Fibroblast of lung (primary cell): ENCODE results near the gene PDSS1. TPM values are rescaled to one million over a fixed set of nuclear protein-coding genes. Genes with fewer than 3 reads are reported as not detected.

ENCODE experiments used
- DNase-seq, 2 donors: peaks; one replicate each; pipeline versions ENCODE4 v3.0.0 to v3.0.0-alpha.2; 2010; ENCODE audit warnings: low read depth in 2 of 2
- H2AFZ ChIP-seq: 2 replicates; pipeline ENCODE4 v1.5.1; 2012; ENCODE audit warnings: low read length, control low read depth, inconsistent platforms
- H3K27ac ChIP-seq: 2 replicates; pipeline ENCODE4 v1.5.1; 2011; ENCODE audit warnings: low read length, control low read depth; ENCODE audit not compliant: insufficient read depth
- H3K27me3 ChIP-seq: 2 replicates; pipeline ENCODE4 v1.5.1; 2011; ENCODE audit warnings: mild to moderate bottlenecking, low read length; ENCODE audit not compliant: control insufficient read depth, insufficient read depth
- H3K36me3 ChIP-seq: 2 replicates; pipeline ENCODE4 v1.5.1; 2011; ENCODE audit warnings: low read length; ENCODE audit not compliant: control insufficient read depth, insufficient read depth
- H3K4me1 ChIP-seq: 2 replicates; pipeline ENCODE4 v1.5.1; 2011; ENCODE audit warnings: low read length; ENCODE audit not compliant: control insufficient read depth, insufficient read depth; ENCODE audit errors: extremely low read depth
- H3K4me2 ChIP-seq: 2 replicates; pipeline ENCODE4 v1.5.1; 2011; ENCODE audit warnings: low read length, control low read depth; ENCODE audit not compliant: insufficient read depth; ENCODE audit errors: extremely low read depth
- H3K4me3 ChIP-seq, 4 experiments: fragments of 200-600 bp in 1 of 4; sonication (generic) in 1 of 4; replicated peaks in 1 of 4; 2 replicates each; pipeline ENCODE4 v1.5.1; 2011 to 2016; ENCODE audit warnings: low read length in 4 of 4, low read depth in 3 of 4, mild to moderate bottlenecking in 3 of 4, control low read depth in 2 of 4, inconsistent platforms in 1 of 4, mixed read lengths in 1 of 4; ENCODE audit not compliant: insufficient read depth in 1 of 4; ENCODE audit errors: control extremely low read depth in 1 of 4
- H3K79me2 ChIP-seq: 2 replicates; pipeline ENCODE4 v1.5.1; 2012; ENCODE audit warnings: mild to moderate bottlenecking, low read length, inconsistent platforms; ENCODE audit not compliant: control insufficient read depth, insufficient read depth
- H3K9ac ChIP-seq: 2 replicates; pipeline ENCODE4 v1.5.1; 2011; ENCODE audit warnings: mild to moderate bottlenecking, low read length, control low read depth; ENCODE audit not compliant: insufficient read depth
- H3K9me3 ChIP-seq: 2 replicates; pipeline ENCODE4 v1.5.1; 2012; ENCODE audit warnings: low read depth, low read length; ENCODE audit not compliant: control insufficient read depth, insufficient read depth
- H4K20me1 ChIP-seq: 2 replicates; pipeline ENCODE4 v1.5.1; 2011; ENCODE audit warnings: low read length; ENCODE audit not compliant: control insufficient read depth, insufficient read depth; ENCODE audit errors: extremely low read depth
- CTCF ChIP-seq, 2 donors: IDR thresholded peaks in 1 of 2; conservative IDR thresholded peaks in 1 of 2; 1 replicate in 1 of 2; 2 replicates in 1 of 2; pipeline ENCODE4 v1.5.1; 2011 to 2012; ENCODE audit warnings: low read length in 2 of 2, control low read depth in 1 of 2, inconsistent platforms in 1 of 2, low read depth in 1 of 2, mild to moderate bottlenecking in 1 of 2
- EZH2 ChIP-seq: IDR thresholded peaks from 2 replicates; pipeline ENCODE4 v1.5.1; 2012; ENCODE audit warnings: low read length, control low read depth, mild to moderate bottlenecking; ENCODE audit errors: missing control alignments
- polyA plus RNA-seq, 2 donors: library from polyadenylated mRNA; depleted of rRNA in 1 of 2; stranded (reverse) in 1 of 2; unstranded in 1 of 2; fragments of >200 nt; gene quantifications; 2 replicates each; pipeline ENCODE4 v1.2.1, GENCODE V29; 2011 to 2012; ENCODE audit warnings: missing spikeins in 1 of 2
- total RNA-seq: library from RNA; depleted of rRNA; stranded (reverse); fragments of >200 nt; gene quantifications from 2 replicates; pipeline ENCODE4 v1.2.1, GENCODE V29; 2014

PDSS1 gene
- total and polyA plus RNA-seq, 2 donors (not counting 1 experiment from before 2014, with no cell fraction given) = 1.8 to 11.1 TPM

DNA sequence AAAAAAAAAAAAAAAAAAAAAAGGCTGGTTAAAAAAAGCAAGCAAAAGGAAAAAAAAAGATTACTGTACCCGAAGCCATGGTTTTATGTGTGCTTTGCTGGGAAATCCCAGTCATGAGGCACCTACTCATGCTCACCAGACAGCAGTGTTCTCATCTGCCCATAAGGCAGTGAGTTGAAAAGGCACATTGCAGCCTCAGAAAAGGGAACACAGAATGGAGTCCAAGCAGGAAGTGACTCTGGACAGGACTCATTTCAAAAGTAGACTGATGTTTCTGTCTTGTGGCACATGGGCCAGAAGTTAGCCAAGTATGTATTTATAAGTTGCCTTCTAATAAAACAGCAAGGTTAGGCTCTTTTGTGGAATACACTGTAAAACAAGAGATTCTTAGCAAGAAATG, 40.2 kb downstream of the PDSS1 start:
- peaks cover 7% of the 10 kb centered on the region for H3K36me3 ChIP-seq
- H3K27me3 ChIP-seq = no peaks in the 10 kb centered on the region
- peak in 1 of 2 donors; percentile 36 for DNase-seq
- H3K27ac ChIP-seq = no peak overlapping the region
- TF ChIP-seq EZH2 (no peak), CTCF (conservative IDR thresholded peaks at IDR 0.05 in 1 of 2, IDR thresholded peaks at IDR 0.05 in 1 of 2; ENCODE audit: low read depth in 1 of 2, low read length in 2 of 2) (no peak)
- no peak overlapping the region for H2AFZ ChIP-seq
- no peak overlapping the region for H3K4me3 ChIP-seq
- no peaks in the 10 kb centered on the region for H3K9me3 ChIP-seq
- no peak overlapping the region for H3K9ac ChIP-seq
- no peaks in the 10 kb centered on the region for H3K4me1 ChIP-seq
- H4K20me1 ChIP-seq = no peaks in the 10 kb centered on the region
- no peaks in the 10 kb centered on the region for H3K79me2 ChIP-seq
- H3K4me2 ChIP-seq = no peak overlapping the region

DNA sequence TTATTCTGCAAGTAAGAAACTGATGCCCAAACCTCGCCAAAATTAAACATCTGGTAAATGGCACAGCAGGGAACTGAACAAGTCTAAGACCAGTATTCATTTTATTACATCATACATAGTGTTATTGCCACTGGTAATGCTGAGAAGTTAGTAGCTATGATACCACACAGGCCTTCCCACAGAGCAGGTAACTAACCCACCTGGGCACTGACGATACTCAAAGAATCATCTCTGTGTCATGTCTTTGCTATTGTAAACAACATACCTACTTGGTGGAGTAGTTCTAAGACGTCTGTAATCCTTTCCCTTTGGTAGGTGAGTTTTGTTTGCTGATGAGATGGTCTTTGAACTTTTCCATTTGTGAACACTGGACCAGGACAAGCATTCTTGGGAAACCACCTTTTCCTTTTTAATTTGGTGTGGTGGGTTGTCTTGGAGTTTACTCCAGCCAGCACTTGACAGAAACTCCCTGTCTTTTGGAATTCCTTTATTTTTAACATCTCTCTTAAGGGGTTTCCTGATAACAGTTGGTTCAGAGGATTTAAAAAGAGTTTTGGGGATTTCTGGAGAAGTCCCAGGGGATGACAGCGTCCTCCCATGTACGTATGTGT, 40.9 kb downstream of the PDSS1 start:
- Histone ChIP-seq H3K9me3 (no peaks in the 10 kb centered on the region), H3K4me1 (no peaks in the 10 kb centered on the region), H3K36me3 (peaks cover 8% of the 10 kb centered on the region), H2AFZ (no peak overlapping the region), H3K9ac (no peak overlapping the region), H4K20me1 (no peaks in the 10 kb centered on the region), H3K4me2 (no peak overlapping the region), H3K79me2 (no peaks in the 10 kb centered on the region), H3K27ac (no peak overlapping the region), H3K4me3 (no peak overlapping the region), H3K27me3 (no peaks in the 10 kb centered on the region)
- no peak for DNase-seq
- TF ChIP-seq EZH2 (no peak), CTCF (conservative IDR thresholded peaks at IDR 0.05 in 1 of 2, IDR thresholded peaks at IDR 0.05 in 1 of 2; ENCODE audit: low read depth in 1 of 2, low read length in 2 of 2) (no peak)

- no peak overlapping the region for H3K9ac ChIP-seq
- H3K36me3 ChIP-seq = peaks cover 8% of the 10 kb centered on the region
Observed at GRCh38 chr10:26739071-26739631, 41.6 kb downstream of the PDSS1 start.

More at GRCh38 chr10:26739071-26739631, 41.6 kb downstream of the PDSS1 start:
- Histone ChIP-seq H3K4me2 (no peak overlapping the region), H3K27me3 (no peaks in the 10 kb centered on the region), H3K4me1 (no peaks in the 10 kb centered on the region), H3K4me3 (no peak overlapping the region), H4K20me1 (no peaks in the 10 kb centered on the region), H3K9me3 (no peaks in the 10 kb centered on the region), H2AFZ (no peak overlapping the region), H3K27ac (no peak overlapping the region), H3K79me2 (no peaks in the 10 kb centered on the region)
- DNase-seq = no peak
- TF ChIP-seq CTCF (conservative IDR thresholded peaks at IDR 0.05 in 1 of 2, IDR thresholded peaks at IDR 0.05 in 1 of 2; ENCODE audit: low read depth in 1 of 2, low read length in 2 of 2) (no peak), EZH2 (no peak)
